Upper lobe of left lung (tissue), 6 donors: ENCODE data around the gene PAH. TPM values are rescaled to one million over a fixed set of nuclear protein-coding genes. Genes with fewer than 3 reads are reported as not detected.

ENCODE experiments used
- ATAC-seq, 2 donors: fragments of 200-7000 bp; cut with Tn5 transposase; one replicate each; pipeline ENCODE4 v1.9.1; 2022; ENCODE audit warnings: mild to moderate bottlenecking in 2 of 2, moderate library complexity in 2 of 2; ENCODE audit not compliant: low FRiP score in 2 of 2
- DNase-seq, 2 donors: peaks; one replicate each; pipeline ENCODE4 v3.0.0-alpha.2; 2019 to 2020
- H3K27ac ChIP-seq, 4 donors: fragments of 200-600 bp; sonication (generic); one replicate each; pipeline ENCODE4 v1.5.1; 2016 to 2019
- H3K27me3 ChIP-seq, 4 donors: fragments of 200-600 bp; sonication (generic); one replicate each; pipeline ENCODE4 v1.5.1; 2017 to 2019
- H3K36me3 ChIP-seq, 4 donors: fragments of 200-600 bp; sonication (generic); one replicate each; pipeline ENCODE4 v1.5.1; 2016 to 2019
- H3K4me1 ChIP-seq, 4 donors: fragments of 200-600 bp; sonication (generic); one replicate each; pipeline ENCODE4 v1.5.1; 2018 to 2019
- H3K4me3 ChIP-seq, 4 donors: fragments of 200-600 bp; sonication (generic); one replicate each; pipeline ENCODE4 v1.5.1; 2017 to 2019; ENCODE audit warnings: mild to moderate bottlenecking in 2 of 4, moderate library complexity in 1 of 4
- H3K9me3 ChIP-seq, 4 donors: fragments of 200-600 bp; sonication (generic); one replicate each; pipeline ENCODE4 v1.5.1; 2018 to 2019
- CTCF ChIP-seq, 6 experiments: fragments of 450-650 bp in 4 of 6; fragments of 200-600 bp in 2 of 6; sonication (generic) in 2 of 6; IDR thresholded peaks; one replicate each; pipeline ENCODE4 v1.5.1; 2016 to 2019; ENCODE audit warnings: antibody characterized with exemption in 6 of 6
- EP300 ChIP-seq, 4 donors: sonication (generic); formaldehyde crosslinking; IDR thresholded peaks; one replicate each; pipeline ENCODE4 v1.5.1; 2017; ENCODE audit warnings: antibody characterized with exemption in 4 of 4, control low read depth in 2 of 4
- POLR2A ChIP-seq, 4 donors: fragments of 450-650 bp; IDR thresholded peaks; one replicate each; pipeline ENCODE4 v1.5.1; 2016 to 2017; ENCODE audit warnings: antibody characterized with exemption in 4 of 4, mild to moderate bottlenecking in 2 of 4
- POLR2AphosphoS5 ChIP-seq, 2 donors: sonication (generic); formaldehyde crosslinking; IDR thresholded peaks; one replicate each; pipeline ENCODE4 v1.5.1; 2017; ENCODE audit warnings: antibody characterized with exemption in 2 of 2
- WGBS, 2 donors: methylation state at CpG; one replicate each; pipeline ENCODE4 v1.1.5; 2017 to 2018; 5-methylcytosine and 5-hydroxymethylcytosine counted together
- total RNA-seq, 6 donors: library from RNA; depleted of rRNA in 4 of 6; stranded (reverse); fragments of >200 nt in 4 of 6; gene quantifications; one replicate each; pipeline versions ENCODE4 v1.1.0 to v1.2.1, GENCODE V29; 2016 to 2021
- donor health status: DM: no; HTN: no; CAD: no; lungs with moderate emphysema.
- donor health status: DM: no; HTN: yes; CAD: no; lungs with severe emphysema.

Gene PAH
- total RNA-seq, 6 donors from 2014 or later, result 0.89 to 1.2 TPM; not detected in 4

- ATAC-seq, result no peak
- no peak for DNase-seq
- Histone ChIP-seq H3K4me3 (no peak overlapping the region), H3K4me1 (peaks cover 0 to 7% (median 0%) of the 10 kb centered on the region in 4 donors), H3K36me3 (no peaks in the 10 kb centered on the region), H3K27me3 (no peaks in the 10 kb centered on the region), H3K9me3 (no peaks in the 10 kb centered on the region), H3K27ac (no peak overlapping the region)
- 78 to 86% methylated on average over 2 of the region's 2 CpGs for WGBS, 2 donors
- TF ChIP-seq POLR2A (IDR thresholded peaks at IDR 0.05) (no peak), EP300 (IDR thresholded peaks at IDR 0.05) (no peak), POLR2AphosphoS5 (IDR thresholded peaks at IDR 0.05) (no peak), CTCF (IDR thresholded peaks at IDR 0.05) (no peak)
Observed at GRCh38 chr12:102913453-102914226, 3.4 kb downstream of the PAH start.

- H3K4me1 ChIP-seq, result peaks cover 0 to 5% (median 0%) of the 10 kb centered on the region in 4 donors
- no peak for DNase-seq
- H3K4me3 ChIP-seq, result no peak overlapping the region
- no peaks in the 10 kb centered on the region for H3K36me3 ChIP-seq
- H3K27ac ChIP-seq, result no peak overlapping the region
- no peaks in the 10 kb centered on the region for H3K27me3 ChIP-seq
- H3K9me3 ChIP-seq, result no peaks in the 10 kb centered on the region
- 80 to 82% methylated on average over 2 of the region's 2 CpGs for WGBS, 2 donors
- TF ChIP-seq CTCF (IDR thresholded peaks at IDR 0.05) (no peak), POLR2A (IDR thresholded peaks at IDR 0.05) (no peak), POLR2AphosphoS5 (IDR thresholded peaks at IDR 0.05) (no peak), EP300 (IDR thresholded peaks at IDR 0.05) (no peak)
- no peak for ATAC-seq
Observed at GRCh38 chr12:102912258-102912657, 4.8 kb downstream of the PAH start.

GRCh38 chr12:102911320-102911719 lies 5.7 kb downstream of the PAH start:
- no peaks in the 10 kb centered on the region for H3K36me3 ChIP-seq

GRCh38 chr12:102910792-102911191 lies 6.3 kb downstream of the PAH start:
- no peak for ATAC-seq
- WGBS, 2 donors, result 74 to 80% methylated on average over 4 of the region's 4 CpGs
- no peak overlapping the region for H3K4me3 ChIP-seq

More at GRCh38 chr12:102911320-102911719, 5.7 kb downstream of the PAH start:
- WGBS, 2 donors, result 74 to 79% methylated on average over 3 of the region's 3 CpGs
- no peak for ATAC-seq
- no peaks in the 10 kb centered on the region for H3K27me3 ChIP-seq
- TF ChIP-seq EP300 (IDR thresholded peaks at IDR 0.05) (no peak), POLR2A (IDR thresholded peaks at IDR 0.05) (no peak), POLR2AphosphoS5 (IDR thresholded peaks at IDR 0.05) (no peak), CTCF (IDR thresholded peaks at IDR 0.05) (no peak)
- DNase-seq, result no peak
- H3K27ac ChIP-seq, result no peak overlapping the region
- H3K4me1 ChIP-seq, result no peaks in the 10 kb centered on the region
- no peak overlapping the region for H3K4me3 ChIP-seq
- no peaks in the 10 kb centered on the region for H3K9me3 ChIP-seq

More at GRCh38 chr12:102910792-102911191, 6.3 kb downstream of the PAH start:
- no peak for DNase-seq
- no peaks in the 10 kb centered on the region for H3K9me3 ChIP-seq
- H3K36me3 ChIP-seq, result no peaks in the 10 kb centered on the region
- TF ChIP-seq POLR2AphosphoS5 (IDR thresholded peaks at IDR 0.05) (no peak), POLR2A (IDR thresholded peaks at IDR 0.05) (no peak), EP300 (IDR thresholded peaks at IDR 0.05) (no peak), CTCF (IDR thresholded peaks at IDR 0.05) (no peak)
- H3K4me1 ChIP-seq, result no peaks in the 10 kb centered on the region
- no peaks in the 10 kb centered on the region for H3K27me3 ChIP-seq
- H3K27ac ChIP-seq, result no peak overlapping the region
